Lower leg skin (tissue), 4 donors: ENCODE data around the gene YPEL3. TPM values are rescaled to one million over a fixed set of nuclear protein-coding genes. Genes with fewer than 3 reads are reported as not detected.
"Not testable (repeated sequence)": the region's sequence is repeated elsewhere in the genome, so short reads cannot be mapped to it uniquely, and the experiment has no call there.

Experiments
- DNase-seq, 2 donors: peaks; one replicate each; pipeline ENCODE4 v3.0.0-alpha.2; 2019; ENCODE audit warnings: low spot score in 2 of 2
- H3K4me3 ChIP-seq: fragments of 200-600 bp; sonication (generic); 2 replicates; pipeline ENCODE4 v1.5.1; 2017; ENCODE audit warnings: mild to moderate bottlenecking, low read depth; ENCODE audit not compliant: poor library complexity, severe bottlenecking
- POLR2A ChIP-seq, 2 donors: fragments of 450-650 bp; IDR thresholded peaks; one replicate each; pipeline ENCODE4 v1.6.1; 2016 to 2017; ENCODE audit warnings: antibody characterized with exemption in 2 of 2, mild to moderate bottlenecking in 1 of 2, moderate library complexity in 1 of 2
- WGBS, 2 donors: methylation state at CpG; one replicate each; pipeline ENCODE4 v1.1.5; 2018; 5-methylcytosine and 5-hydroxymethylcytosine counted together
- intact Hi-C: fragments of 100-400 bp; cut with DNase I; formaldehyde crosslinking; loops from one replicate; pipeline ENCODE4 v1.15.0; 2023; ENCODE audit warnings: low total_unique reads
- total RNA-seq, 4 donors: library from RNA; depleted of rRNA; stranded (reverse); fragments of >200 nt; gene quantifications; one replicate each; pipeline ENCODE4 v1.1.0, GENCODE V29; 2016
- TF ChIP-seq, protein P1 (sequence below), 3 donors: fragments of 450-650 bp; IDR thresholded peaks; one replicate each; pipeline ENCODE4 v1.5.1; 2016; ENCODE audit warnings: antibody characterized with exemption in 3 of 3, mild to moderate bottlenecking in 3 of 3, moderate library complexity in 2 of 3

The YPEL3 gene
- total RNA-seq, 4 donors from 2014 or later = 185 to 351 (median 229) TPM

- intact Hi-C loops = no loop called here
- no peak for DNase-seq
- TF ChIP-seq POLR2A (IDR thresholded peaks at IDR 0.05) = no peak
- TF ChIP-seq, protein P1, sequence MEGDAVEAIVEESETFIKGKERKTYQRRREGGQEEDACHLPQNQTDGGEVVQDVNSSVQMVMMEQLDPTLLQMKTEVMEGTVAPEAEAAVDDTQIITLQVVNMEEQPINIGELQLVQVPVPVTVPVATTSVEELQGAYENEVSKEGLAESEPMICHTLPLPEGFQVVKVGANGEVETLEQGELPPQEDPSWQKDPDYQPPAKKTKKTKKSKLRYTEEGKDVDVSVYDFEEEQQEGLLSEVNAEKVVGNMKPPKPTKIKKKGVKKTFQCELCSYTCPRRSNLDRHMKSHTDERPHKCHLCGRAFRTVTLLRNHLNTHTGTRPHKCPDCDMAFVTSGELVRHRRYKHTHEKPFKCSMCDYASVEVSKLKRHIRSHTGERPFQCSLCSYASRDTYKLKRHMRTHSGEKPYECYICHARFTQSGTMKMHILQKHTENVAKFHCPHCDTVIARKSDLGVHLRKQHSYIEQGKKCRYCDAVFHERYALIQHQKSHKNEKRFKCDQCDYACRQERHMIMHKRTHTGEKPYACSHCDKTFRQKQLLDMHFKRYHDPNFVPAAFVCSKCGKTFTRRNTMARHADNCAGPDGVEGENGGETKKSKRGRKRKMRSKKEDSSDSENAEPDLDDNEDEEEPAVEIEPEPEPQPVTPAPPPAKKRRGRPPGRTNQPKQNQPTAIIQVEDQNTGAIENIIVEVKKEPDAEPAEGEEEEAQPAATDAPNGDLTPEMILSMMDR (IDR thresholded peaks at IDR 0.05) = no peak
- no peak overlapping the region for H3K4me3 ChIP-seq
- 92 to 98% methylated on average over 3 of the region's 3 CpGs for WGBS, 2 donors
These were observed 24.5 kb upstream of the YPEL3 start for GRCh38 chr16:30120340-30121105.

DNA sequence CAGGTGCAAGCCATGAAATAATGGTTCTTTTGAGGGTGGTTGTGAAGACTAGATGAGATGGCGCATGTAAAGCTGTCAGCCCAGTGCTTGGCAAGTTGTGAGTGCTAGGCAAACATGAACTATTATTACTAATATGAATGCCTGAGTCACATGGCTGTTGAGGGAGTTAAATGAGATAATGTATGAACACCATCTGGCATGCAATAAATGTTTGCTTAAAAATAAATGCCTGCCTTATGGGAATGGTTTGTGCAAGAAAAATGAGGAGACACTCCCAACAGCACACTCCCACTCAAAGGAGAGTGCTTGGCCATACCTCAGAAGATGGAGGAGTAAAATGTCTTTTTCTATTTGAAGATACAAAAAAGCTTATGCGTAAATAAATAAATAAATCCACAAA is 23.4 kb upstream of the YPEL3 start:
- TF ChIP-seq, protein P1 (IDR thresholded peaks at IDR 0.05) = no peak
- TF ChIP-seq POLR2A (IDR thresholded peaks at IDR 0.05) = no peak
- no peak overlapping the region for H3K4me3 ChIP-seq
- WGBS, 2 donors = 87 to 91% methylated on average over 2 of the region's 2 CpGs
- intact Hi-C loops = no loop called here
- DNase-seq = no peak

DNA sequence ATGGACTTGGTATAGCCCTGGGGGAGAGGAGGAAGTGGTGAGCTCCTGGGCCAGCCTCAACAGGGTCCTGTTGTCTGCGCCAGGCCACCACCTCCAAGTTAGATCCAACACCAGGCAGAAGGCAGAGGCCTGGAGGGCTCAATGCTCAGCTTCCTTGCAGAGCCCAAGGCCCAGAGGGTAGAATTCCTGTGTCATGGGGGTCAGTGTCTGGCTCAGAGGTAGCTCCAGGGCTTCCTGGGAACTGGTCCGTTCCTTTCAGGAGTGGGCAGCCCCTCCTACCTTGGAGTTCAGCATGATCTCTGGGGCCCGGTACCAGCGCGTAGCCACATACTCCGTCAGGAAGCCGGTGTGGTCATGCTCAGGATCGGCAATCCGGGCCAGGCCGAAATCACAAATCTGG is 21.8 kb upstream of the YPEL3 start:
- no peak overlapping the region for H3K4me3 ChIP-seq
- 92 to 100% methylated on average over 4 to 10 of the region's 10 CpGs for WGBS, 2 donors
- TF ChIP-seq, protein P1 (IDR thresholded peaks at IDR 0.05) = no peak
- no peak for TF ChIP-seq POLR2A (IDR thresholded peaks at IDR 0.05)
- intact Hi-C loops = no loop called here
- no peak for DNase-seq

- DNase-seq = no peak
- TF ChIP-seq, protein P1 (IDR thresholded peaks at IDR 0.05) = no peak
- TF ChIP-seq POLR2A (IDR thresholded peaks at IDR 0.05) = no peak
- H3K4me3 ChIP-seq = no peak overlapping the region
- WGBS, 2 donors = 87 to 88% methylated on average over 14 to 15 of the region's 16 CpGs
- intact Hi-C loops = no loop called here
These were observed 20.5 kb upstream of the YPEL3 start for GRCh38 chr16:30116291-30117207.

DNA sequence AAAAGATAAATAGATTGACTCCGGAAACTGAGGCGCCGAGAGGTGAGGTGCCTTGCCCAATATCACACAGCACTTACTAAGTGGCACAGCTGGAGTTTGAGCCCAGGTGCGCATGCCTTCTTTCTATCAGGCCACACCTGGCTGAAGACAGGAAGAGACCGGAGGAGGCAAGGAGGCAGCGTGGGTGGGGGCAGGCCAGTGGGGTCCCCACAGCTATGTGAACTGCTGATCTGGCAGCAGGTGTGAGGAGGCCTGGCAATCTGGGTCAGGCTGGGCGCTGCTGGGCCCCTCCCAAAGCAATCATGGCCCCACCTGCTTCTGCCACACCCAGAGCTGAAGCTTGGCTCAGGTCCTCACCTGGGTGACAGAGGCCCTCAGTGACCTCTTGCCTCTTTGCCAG is 19.2 kb upstream of the YPEL3 start:
- intact Hi-C loops = no loop called here
- DNase-seq = no peak
- WGBS, 2 donors = 65 to 74% methylated on average over 7 of the region's 7 CpGs
- H3K4me3 ChIP-seq = no peak overlapping the region
- TF ChIP-seq POLR2A (IDR thresholded peaks at IDR 0.05) = no peak
- TF ChIP-seq, protein P1 (IDR thresholded peaks at IDR 0.05) = no peak

GRCh38 chr16:30114833-30115232 is 18.8 kb upstream of the YPEL3 start:
- whole genome bisulfite sequencing, 2 donors = 86 to 87% methylated on average over 7 of the region's 7 CpGs

More at GRCh38 chr16:30114833-30115232, 18.8 kb upstream of the YPEL3 start:
- intact Hi-C loops, H3K4me3 ChIP-seq, DNase-seq: not testable (repeated sequence)
